A549 (cell line): ENCODE data around the gene ANKFN1.

Experiments
- ESRRA ChIP-seq: fragments of 150-350 bp; IDR thresholded peaks from 2 replicates; pipeline ENCODE4 v1.6.1; 2014; ENCODE audit warnings: mild to moderate bottlenecking, low read length, borderline replicate concordance
- KDM1A ChIP-seq: fragments of 200-600 bp; sonication (generic); IDR thresholded peaks from 2 replicates; pipeline ENCODE4 v1.6.1; 2016; ENCODE audit warnings: low read depth, mild to moderate bottlenecking
- KDM5A ChIP-seq: fragments of 200-600 bp; sonication (generic); IDR thresholded peaks from 2 replicates; pipeline ENCODE4 v1.6.1; 2016; ENCODE audit warnings: antibody characterized with exemption, mild to moderate bottlenecking
- NFE2L2 ChIP-seq: fragments of 150-350 bp; conservative IDR thresholded peaks from 2 replicates; pipeline ENCODE4 v1.6.1; 2014; ENCODE audit warnings: low read length
- POLR2A ChIP-seq: IDR thresholded peaks from 2 replicates; pipeline ENCODE4 v1.6.1; 2012; ENCODE audit warnings: mild to moderate bottlenecking, low read length
- POLR2AphosphoS2 ChIP-seq: conservative IDR thresholded peaks from 2 replicates; pipeline ENCODE4 v1.6.1; 2012; ENCODE audit warnings: low read length, improper control_type of control experiment, inconsistent platforms
- RARB ChIP-seq: fragments of 250-450 bp; sonication (Bioruptor Pico); IDR thresholded peaks from 2 replicates; pipeline ENCODE4 v1.8.0; 2021; ENCODE audit warnings: mild to moderate bottlenecking, moderate library complexity
- REST ChIP-seq: fragments of 200-600 bp; sonication (generic); IDR thresholded peaks from 2 replicates; pipeline ENCODE4 v1.6.1; 2016; ENCODE audit warnings: antibody characterized with exemption, mild to moderate bottlenecking, moderate library complexity
- ZSCAN20 ChIP-seq: fragments of 250-450 bp; sonication (Bioruptor Pico); IDR thresholded peaks from 2 replicates; pipeline ENCODE4 v1.8.0; 2022; ENCODE audit warnings: mild to moderate bottlenecking, moderate library complexity
- TF ChIP-seq, protein P1 (sequence below): fragments of >200 bp; sonication (Bioruptor Twin); formaldehyde crosslinking; IDR thresholded peaks from 3 replicates; pipeline ENCODE4 v1.5.1; 2016

DNA sequence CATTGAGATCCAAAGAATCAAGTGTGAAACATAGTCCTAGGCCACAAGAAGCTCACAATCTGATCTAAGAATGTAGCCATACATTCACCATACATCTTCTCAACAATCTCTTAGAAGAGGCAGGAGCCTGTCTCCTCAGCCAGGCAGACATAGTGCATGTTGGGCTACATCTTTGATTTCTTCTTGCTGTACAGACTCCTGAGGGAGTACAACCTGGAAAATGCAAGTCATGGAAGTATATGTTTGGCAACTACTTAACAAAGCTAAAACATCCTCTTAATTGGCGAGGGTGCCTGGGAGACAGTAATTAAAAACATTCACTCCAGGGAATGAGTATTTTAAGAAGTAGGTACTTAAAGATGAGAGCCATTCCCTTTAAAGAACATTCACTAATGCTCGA is 361.0 kb downstream of the ANKFN1 start:
- TF ChIP-seq POLR2AphosphoS2 (no peak), KDM1A (no peak), ESRRA (no peak), POLR2A (no peak), ZSCAN20 (CRISPR knock-in tag) (no peak), KDM5A (no peak), REST (no peak), RARB (CRISPR knock-in tag) (no peak), NFE2L2 (peak; percentile 62)
- TF ChIP-seq, protein P1, sequence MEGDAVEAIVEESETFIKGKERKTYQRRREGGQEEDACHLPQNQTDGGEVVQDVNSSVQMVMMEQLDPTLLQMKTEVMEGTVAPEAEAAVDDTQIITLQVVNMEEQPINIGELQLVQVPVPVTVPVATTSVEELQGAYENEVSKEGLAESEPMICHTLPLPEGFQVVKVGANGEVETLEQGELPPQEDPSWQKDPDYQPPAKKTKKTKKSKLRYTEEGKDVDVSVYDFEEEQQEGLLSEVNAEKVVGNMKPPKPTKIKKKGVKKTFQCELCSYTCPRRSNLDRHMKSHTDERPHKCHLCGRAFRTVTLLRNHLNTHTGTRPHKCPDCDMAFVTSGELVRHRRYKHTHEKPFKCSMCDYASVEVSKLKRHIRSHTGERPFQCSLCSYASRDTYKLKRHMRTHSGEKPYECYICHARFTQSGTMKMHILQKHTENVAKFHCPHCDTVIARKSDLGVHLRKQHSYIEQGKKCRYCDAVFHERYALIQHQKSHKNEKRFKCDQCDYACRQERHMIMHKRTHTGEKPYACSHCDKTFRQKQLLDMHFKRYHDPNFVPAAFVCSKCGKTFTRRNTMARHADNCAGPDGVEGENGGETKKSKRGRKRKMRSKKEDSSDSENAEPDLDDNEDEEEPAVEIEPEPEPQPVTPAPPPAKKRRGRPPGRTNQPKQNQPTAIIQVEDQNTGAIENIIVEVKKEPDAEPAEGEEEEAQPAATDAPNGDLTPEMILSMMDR = no peak
